ENCODE data around the gene NBAS.
"Not testable (repeated sequence)": the region's sequence is repeated elsewhere in the genome, so short reads cannot be mapped to it uniquely, and the experiment has no call there.

Gene NBAS

DNA sequence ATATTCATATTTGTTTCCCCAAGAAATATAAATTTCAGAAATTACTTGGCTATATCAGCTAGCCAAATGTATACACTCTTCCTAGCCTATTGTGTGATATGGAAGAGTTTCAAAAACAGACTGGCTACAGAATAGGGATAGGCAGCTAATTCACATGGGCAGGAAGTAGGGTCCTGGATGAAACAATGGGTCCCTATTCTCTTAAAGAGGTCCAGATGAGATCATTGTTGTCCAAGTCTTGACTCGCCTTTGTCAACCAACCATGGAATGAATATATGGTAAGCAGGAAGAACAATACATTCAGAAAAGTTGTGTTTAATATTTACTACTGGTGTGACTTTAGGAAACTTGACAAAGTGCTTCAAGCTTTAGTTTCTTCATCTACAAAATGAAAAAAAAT lies 319.9 kb downstream of the NBAS start:
- in situ Hi-C loops (cut with HindIII; ENCODE audit: low sequenced_read_pairs): no loop called here

DNA sequence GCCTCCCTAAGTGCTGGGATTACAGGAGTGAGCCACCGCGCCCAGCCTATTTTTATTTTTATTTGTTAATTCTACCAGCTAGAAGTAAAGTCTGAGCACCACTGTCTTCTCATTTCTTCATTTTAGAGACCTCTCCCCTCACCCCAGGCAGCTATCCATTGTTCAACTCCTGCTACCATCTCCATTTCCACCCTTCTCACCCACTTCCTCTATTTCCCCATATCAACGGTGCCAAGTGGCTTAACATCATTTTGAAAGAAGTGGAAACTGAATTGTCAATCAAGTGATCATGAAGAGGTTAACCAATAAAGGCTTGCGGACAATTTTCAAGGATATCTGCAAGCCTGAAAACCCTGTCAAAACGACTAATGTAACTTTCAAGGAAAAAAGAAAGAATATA lies 323.1 kb downstream of the NBAS start:
- in situ Hi-C loops (cut with HindIII; ENCODE audit: low sequenced_read_pairs): no loop called here

DNA sequence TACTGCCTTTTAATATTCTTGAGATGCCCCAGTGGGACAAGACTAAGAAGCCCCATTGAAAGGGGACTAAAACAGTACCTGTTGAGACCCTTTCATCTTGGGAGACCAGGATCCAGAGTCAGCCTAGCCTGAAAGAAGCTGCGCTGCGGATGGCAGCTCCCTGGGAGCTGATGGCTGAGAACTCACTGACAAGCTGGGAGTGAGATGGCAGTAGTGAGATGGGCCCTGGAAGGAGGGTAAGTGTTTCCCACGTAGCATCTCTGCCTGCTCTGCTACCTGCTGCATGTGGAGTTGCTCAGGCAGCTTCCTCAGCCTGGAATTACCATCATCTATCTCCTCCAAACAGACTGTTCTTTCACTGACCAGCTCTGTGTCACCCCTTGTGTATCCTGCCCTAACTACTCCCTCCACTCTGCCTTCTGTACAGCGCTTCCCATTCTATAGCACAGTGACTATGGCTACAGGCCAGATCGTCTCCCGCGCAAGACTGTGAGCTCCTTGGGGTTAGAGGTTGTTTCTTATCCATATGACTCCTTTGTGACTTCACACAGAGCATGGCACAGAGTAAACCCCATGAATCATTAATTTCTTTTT lies 330.4 kb downstream of the NBAS start:
- in situ Hi-C loops (cut with HindIII; ENCODE audit: low sequenced_read_pairs): no loop called here

DNA sequence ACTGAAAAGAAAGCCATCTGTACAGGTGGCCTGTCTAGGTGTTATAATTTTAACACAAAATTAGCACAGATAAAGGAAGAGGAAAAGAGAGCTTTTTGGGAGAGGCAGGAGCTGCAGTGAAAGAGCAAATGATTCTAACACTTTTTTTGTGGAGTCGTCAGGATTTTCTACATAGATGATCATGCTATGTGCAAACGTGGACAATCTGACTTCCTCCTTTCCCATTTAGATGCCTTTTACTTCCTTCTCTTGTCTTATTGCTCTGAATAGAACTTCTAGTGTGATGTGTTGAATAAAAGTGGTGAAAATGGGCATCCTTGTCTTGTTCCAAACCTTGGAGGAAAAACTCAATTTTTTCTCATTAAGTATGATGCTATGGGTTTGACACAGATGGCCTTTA lies 334.5 kb downstream of the NBAS start:
- in situ Hi-C loops (cut with HindIII; ENCODE audit: low sequenced_read_pairs): no loop called here

DNA sequence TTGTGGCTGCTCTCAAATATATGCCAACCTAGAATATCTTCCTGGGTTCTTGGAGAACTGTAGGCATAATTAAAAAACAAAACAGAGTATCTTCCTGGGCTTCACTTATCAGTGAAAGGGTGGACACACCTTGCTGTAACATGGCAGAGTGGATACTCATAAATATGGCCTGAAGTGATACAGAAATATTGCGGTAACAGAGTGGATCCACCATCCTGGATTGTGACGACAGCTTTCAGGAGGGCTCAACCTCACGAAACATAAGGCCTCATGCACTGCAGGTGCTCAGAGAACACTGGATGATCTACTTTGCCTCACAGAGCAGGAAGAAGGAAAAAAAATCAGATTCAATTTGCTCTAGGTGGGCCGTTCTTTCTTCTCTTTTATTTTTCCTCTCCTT lies 336.0 kb downstream of the NBAS start:
- in situ Hi-C loops (cut with HindIII; ENCODE audit: low sequenced_read_pairs): no loop called here

DNA sequence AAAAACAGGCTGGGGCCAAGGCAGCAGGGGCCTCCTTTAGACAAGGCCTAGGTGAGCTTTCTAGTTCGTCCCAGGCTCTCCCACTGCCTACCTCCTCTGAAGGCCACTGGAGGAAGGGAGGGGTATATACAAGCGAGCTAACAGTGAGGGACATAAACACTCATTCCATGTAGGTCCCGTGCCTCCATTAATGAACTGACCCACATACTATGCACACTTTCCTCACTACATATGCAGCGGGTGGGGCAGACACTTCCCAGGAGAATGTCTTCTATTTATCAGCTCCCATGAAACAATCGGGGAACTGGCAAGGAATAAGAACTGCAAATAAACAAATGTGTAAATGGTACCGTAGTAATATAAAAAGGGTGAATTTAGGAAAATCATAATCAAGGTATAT lies 336.5 kb downstream of the NBAS start:
- in situ Hi-C loops (cut with HindIII; ENCODE audit: low sequenced_read_pairs): no loop called here

DNA sequence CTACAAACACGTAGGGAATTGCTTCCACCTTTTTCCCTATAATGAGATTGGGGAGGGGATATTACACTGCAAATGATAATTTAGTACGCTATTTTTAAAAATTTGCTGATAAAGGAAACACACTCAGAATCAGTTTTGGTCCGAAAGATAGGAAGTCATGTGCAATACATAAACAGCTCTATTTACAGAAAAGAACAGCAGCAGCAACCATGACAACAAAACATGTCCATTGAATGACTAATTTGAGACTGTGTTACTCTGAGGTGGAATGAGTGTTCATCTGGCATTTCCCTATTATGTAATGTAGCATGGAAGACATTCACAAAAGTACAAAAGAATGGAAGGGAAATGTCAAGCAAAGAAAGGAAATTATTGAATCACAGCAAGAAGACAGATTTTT lies 337.2 kb downstream of the NBAS start:
- in situ Hi-C loops (cut with HindIII; ENCODE audit: low sequenced_read_pairs): no loop called here

DNA sequence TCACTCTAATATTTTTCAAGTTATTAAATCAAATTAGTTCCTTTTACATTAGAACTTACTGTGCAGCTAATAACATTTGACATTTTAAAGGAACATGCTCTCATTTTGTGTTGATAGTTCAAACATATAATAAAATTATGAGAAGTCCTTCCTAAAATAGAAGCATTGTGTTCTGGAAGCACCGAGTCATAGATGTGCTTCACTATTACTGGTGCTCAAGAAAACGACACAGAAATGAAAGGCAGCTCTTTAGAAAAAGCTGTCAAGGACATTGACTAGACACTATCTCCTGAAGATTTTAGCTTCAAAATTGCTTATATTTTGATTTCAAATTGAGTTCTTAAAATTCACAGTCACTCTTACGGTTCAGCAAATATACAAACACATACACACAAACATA lies 338.3 kb downstream of the NBAS start:
- in situ Hi-C loops (cut with HindIII; ENCODE audit: low sequenced_read_pairs): no loop called here

DNA sequence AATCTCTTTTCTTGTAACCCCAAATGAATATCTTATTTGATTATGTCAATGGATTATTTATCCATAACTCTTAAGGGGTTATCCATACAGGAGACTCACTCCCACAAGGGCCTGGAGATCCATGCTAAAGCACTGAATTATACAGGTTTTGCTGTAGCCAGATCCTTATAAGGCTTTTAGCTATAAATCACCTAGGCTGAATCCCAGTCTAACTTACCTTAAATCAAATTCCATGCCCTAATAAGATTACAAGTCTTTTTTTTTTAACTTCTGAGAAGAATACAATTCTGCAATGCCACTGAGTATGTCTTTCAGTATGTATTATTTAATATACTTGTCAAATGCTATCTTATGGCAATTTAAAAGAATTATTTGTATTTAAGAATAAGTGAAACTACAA lies 340.5 kb downstream of the NBAS start:
- in situ Hi-C loops (cut with HindIII; ENCODE audit: low sequenced_read_pairs): no loop called here

DNA sequence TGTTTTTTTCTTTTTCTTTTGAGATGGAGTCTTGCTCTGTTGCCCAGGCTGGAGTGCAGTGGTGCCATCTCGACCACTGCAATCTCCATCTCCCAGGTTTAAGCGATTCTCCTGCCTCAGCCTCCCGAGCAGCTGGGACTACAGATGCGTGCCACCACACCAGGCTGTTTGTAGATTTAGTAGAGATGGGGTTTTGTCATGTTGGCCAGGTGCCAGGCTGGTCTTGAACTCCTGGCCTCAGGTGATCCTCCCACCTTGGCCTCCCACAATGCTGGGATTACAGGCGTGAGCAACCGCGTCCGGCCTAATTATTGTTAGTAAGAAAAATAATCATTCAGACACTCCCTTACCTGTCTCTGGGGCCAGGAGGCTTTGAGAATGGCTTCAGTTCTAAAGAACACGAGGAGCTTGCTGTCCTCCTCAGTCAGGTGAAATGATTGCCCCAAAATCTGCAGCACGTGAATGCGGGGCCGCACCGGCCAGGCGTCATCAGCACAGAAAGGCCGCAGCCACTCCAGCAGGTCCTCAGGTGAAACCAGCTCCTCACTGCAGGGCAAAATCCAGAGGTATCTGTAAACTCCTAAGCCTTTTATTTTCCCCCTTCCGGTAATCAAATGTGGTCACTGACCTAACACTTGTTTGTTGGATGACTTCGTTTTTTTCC lies 342.6 kb downstream of the NBAS start:
- in situ Hi-C loops (cut with HindIII; ENCODE audit: low sequenced_read_pairs): no loop called here

DNA sequence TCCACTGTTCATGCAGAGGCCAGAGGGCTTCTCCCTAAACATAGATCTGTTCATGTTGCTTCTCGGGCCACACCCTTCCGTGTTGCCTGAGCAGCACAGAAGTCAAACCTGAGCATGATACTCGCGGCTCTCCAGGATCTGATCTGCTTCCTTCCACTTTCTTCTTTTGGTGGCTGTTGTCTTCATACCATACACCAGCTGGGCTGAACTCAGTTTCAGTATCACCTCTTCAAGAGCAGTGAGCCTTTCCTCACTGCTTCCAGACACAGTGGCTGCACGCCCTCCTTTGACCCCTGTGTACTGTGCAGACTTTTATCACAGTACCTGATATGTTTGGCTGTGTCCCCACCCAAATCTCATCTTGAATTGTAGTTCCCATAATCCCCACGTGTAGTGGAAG lies 348.9 kb downstream of the NBAS start:
- in situ Hi-C loops (cut with HindIII; ENCODE audit: low sequenced_read_pairs): no loop called here

DNA sequence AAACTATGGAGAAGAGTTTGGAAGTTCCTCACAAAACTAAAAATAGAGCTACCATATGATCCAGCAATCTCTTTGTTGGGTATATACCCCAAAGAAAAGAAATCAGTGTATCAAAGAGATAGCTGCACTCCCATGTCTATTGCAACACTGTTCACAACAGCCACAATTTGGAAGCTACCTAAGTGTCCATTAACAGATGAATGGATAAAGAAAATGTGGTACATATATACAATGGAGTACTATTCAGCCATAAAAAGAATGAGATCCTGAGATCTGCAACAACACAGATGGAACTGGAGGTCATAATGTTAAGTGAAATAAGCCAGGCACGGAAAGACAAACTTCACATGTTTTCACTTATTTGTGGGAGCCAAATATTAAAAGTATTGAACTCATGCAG lies 350.6 kb downstream of the NBAS start:
- in situ Hi-C loops (cut with HindIII; ENCODE audit: low sequenced_read_pairs): not testable (repeated sequence)

DNA sequence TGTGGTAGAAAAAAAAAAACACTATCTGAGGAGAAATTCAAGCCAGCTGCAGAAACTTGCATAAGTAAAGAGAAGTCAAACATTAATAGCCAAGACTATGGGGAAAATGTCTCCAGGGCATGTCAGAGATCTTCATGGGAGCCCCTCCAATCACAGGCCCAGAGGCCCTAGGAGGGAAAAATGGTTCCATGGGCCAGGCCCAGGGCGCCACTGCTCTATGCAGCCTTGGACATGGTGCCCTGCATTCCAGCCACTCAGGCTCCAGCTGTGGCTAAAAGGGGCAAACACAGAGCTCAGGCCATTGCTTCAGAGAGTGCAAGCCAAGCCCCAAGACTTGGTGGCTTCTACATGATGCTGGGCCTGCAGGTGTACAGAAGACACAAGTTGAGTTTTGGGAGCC lies 354.7 kb downstream of the NBAS start:
- in situ Hi-C loops (cut with HindIII; ENCODE audit: low sequenced_read_pairs): no loop called here

DNA sequence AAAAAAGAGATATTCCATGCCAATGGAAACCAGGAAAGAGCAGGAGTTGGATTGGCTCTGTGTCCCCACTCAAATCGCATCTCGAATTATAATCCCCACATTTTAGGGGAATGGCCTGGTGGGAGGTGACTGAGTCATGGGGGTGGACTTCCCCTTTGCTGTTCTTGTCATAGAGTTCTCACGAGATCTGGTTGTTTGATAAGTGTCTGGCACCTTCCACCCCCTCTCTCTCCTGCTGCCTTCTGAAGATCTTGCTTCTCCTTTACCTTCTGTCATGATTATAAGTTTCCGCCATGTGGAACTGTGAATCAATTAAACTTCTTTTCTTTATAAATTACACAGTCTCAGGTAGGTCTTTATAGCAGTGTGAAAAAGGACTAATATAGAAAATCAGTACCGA lies 355.6 kb downstream of the NBAS start:
- in situ Hi-C loops (cut with HindIII; ENCODE audit: low sequenced_read_pairs): no loop called here

DNA sequence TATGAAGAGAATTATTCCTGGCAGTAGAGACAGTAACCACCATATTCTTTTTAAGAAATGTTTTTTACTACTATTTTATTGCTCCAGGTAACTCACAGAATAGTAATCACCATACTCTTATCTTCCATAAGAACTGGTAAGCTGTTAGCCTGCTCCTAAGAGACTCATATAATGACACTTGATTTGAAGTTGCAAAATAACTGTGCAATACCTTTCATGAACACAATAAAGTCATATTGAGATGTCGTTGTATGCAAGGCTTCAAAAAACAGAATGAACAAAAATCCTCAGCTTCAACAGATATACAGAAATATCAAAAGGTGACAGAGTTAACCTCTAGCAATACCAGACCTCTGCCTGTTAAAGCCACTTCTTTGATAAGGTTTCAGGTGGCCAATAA lies 360.1 kb downstream of the NBAS start:
- in situ Hi-C loops (cut with HindIII; ENCODE audit: low sequenced_read_pairs): no loop called here

DNA sequence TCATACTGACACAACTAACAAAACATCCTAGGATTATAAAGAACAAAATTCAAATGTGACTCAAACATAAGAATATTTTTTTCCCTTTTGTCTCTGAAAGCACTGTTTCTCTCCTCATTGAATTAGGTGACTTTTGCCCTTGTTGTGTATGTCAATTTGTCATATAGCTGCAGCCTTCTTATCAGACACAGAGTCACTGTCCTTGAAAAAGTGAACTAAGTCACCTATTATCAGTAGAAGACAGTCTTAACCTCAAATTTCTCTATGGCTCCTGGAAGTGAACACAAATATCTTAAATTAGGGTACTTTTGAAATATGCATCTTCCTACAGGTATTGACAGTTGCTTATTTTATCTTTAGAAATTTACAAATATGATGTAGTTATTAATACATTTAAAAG lies 360.6 kb downstream of the NBAS start:
- in situ Hi-C loops (cut with HindIII; ENCODE audit: low sequenced_read_pairs): no loop called here

DNA sequence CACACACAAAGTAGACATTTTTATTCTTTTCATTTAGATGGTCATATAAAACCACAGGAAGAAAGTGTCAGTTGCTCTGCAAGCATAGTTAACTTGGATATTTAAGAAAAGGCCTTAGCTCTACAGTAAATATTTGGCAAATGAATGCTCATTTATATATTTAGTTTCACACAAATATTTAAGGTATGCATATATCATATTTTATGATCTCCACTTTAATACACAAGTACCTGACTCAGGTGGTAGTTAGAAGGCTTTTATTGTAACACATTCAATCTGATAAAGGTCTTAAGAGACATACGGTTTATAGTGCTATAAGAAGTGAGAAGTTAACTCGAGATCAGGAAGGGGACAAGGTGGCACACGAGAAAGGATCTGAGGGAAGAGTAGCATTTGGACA lies 363.1 kb downstream of the NBAS start:
- in situ Hi-C loops (cut with HindIII; ENCODE audit: low sequenced_read_pairs): no loop called here

DNA sequence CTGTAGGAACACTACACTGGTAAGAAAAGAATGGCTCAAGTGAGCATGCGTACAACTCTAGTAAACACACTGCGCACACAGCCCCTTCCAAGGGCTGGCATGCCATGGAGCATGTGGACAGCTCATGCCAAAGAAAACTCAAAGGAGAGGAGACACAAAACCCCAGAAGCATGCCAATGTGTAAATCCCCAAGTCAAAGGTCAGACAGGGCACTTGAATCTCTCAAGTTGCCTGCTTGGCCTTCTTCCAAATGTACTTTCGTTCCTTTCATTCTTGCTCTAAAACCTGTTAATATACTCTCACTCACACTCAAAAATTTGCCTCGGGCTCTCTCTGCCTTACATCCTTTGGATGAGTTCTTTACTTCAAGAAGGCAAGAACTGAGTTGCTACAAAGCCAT lies 365.3 kb downstream of the NBAS start:
- in situ Hi-C loops (cut with HindIII; ENCODE audit: low sequenced_read_pairs): no loop called here

DNA sequence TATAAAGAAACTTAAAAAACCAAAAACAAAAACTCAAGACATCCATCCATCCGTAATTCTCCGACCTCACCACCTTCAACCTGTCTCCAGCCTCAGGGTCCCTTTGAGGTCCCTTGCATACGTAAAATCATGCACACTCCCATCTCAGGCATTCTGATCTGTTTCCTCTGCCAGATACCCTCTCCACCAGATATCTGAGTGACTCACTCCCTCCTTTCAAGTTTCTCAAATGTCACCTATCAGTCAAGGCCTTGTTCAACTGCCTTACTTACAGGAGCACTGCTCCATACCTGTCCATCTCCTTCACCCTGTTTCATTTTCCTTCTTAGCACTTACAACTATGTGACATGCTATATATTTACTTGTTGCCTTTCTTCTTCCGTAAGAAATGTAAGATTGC lies 369.3 kb downstream of the NBAS start:
- in situ Hi-C loops (cut with HindIII; ENCODE audit: low sequenced_read_pairs): no loop called here

DNA sequence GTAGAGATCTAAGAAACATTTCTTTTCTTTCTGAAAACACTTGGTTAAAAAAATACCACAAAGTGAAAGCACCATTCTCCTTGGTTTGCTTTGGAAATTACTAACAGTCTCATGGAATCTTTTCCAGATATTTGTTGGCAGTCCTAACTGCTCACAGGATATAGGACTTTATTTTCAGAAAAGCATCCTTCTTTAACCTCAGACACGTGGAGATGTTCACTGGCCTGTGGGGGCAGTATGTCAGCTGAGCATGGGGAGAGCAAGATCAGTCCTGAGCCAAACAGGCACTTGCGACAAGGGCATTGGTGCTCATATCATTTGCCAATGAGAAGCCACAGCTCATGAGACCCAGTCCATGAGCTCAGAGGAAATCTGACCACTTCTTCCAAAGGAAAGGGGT lies 371.9 kb downstream of the NBAS start:
- in situ Hi-C loops (cut with HindIII; ENCODE audit: low sequenced_read_pairs): no loop called here

DNA sequence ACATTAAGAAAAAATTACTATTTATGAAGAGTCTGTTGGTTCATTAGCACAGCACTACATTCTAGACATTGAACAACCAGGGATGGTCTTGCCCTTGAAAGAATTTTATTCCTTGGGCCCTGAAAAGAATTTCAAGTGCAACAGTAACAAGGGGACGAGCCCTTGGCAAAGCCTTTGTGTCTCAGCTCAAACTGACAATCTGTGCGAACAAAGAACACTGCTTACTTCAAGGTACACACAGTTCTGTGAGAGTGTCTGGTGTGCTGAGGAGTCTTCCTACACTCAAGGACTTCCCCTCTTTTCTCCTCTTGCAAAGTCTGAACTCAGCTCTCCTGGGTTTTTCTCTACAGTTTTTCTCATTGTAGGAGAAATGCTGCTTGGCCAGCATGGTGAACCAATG lies 373.4 kb downstream of the NBAS start:
- in situ Hi-C loops (cut with HindIII; ENCODE audit: low sequenced_read_pairs): no loop called here

DNA sequence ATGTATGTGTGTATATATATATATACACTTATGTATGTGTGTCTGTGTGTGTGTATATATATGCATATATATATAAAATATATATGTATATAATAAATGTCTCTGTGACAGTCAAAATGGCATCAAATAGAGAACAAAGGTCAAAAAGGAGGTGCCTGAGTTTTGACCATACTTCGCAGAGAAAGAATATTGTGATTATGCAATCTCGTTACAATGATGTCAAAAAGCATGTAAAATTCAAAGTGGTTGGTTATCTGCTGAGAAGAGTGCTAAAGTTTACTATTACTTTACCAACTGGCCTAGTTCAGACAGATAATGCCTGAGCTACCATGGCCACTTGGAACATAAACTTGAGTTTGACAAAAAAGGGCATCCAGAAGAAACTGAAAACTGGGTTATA lies 375.0 kb downstream of the NBAS start:
- in situ Hi-C loops (cut with HindIII; ENCODE audit: low sequenced_read_pairs): no loop called here

DNA sequence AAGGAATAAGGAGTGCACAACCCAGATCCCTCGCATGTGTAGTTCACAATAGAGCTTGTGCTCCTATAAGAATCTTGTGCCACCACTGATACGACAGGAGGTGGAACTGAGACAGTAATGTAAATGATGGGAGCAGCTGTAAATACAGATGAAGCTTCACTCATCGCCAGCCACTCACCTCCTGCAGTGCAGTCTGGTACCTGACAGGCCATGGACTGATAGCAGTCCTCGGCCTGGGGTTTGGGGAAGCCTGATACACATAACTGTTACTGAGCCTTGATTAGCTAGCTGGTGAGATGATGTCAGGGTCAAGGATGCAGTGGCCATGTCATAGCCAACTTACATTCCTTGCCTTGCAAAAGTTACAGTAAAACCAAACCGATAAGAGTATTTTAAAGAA lies 376.6 kb downstream of the NBAS start:
- in situ Hi-C loops (cut with HindIII; ENCODE audit: low sequenced_read_pairs): no loop called here

Measured in endothelial cell of hepatic sinusoid (primary cell).